ENCODE results near the gene CAT. TPM values are rescaled to one million over a fixed set of nuclear protein-coding genes. Genes with fewer than 3 reads are reported as not detected.

CAT gene
- total RNA-seq, 1 donor from 2014 or later = 53.9 TPM

Other genes with a start within 250 kb of the CAT start
- gene ABTB2, start 80.9 kb upstream of the CAT start, total RNA-seq (ENCODE audit: insufficient read depth, low replicate concordance) = 3.9 TPM
- 7.7 TPM for gene ELF5, start 74.9 kb downstream of the CAT start, total RNA-seq (ENCODE audit: insufficient read depth, low replicate concordance)
- 6.3 TPM for gene EHF, start 182.2 kb downstream of the CAT start, total RNA-seq (ENCODE audit: insufficient read depth, low replicate concordance)

All from umbilical cord (tissue), 1 donor.